Measurements from ENCODE around the gene HTR7. TPM values are rescaled to one million over a fixed set of nuclear protein-coding genes. Genes with fewer than 3 reads are reported as not detected.

The HTR7 gene
- total and polyA plus RNA-seq, 9 of the 15 experiments (the other 6 are each of a cell fraction or from before 2014, with no cell fraction given), result 0.07 to 0.33 (median 0.18) TPM

DNA sequence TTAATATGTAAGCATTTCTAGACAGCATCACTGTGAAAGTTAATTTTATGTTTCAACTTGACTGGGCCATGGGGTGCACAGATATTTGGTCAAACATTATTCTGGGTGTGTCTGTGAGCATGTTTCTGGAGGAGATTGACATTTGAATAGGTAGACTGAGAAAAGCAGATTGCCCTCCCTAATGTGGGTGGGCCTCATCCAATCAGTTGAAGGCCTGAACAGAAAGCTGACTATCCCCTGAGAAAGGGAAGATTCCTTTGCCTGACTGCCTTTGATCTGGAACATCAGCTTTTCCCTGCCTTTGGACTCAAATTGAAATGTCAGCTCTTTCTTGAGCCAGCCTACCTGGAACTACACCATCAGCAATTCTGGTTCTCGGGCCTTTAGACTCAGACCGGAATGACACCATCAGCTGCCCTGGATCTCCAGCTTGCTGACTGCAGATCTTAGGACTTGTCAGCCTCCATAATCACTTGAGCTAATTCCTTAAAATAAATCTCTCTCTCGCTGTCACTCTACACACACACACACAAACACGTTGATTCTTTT is 8.3 kb upstream of the HTR7 start:
- no peaks in the 10 kb centered on the region for H3K9me1 ChIP-seq (ENCODE audit: control insufficient read depth, insufficient read depth, low read length)
- no peak overlapping the region for H3K4me3 ChIP-seq
- no TSS peak for BruUV-seq (replicated peaks)
- H2AFZ ChIP-seq (ENCODE audit: low read depth, low read length), result no peak overlapping the region
- no peak for DNase-seq (ENCODE audit: extremely low read depth in 1 of 4, low spot score in 3 of 4)
- H3K27ac ChIP-seq (ENCODE audit: extremely low read depth, low read depth, low read length), result no peak overlapping the region
- 0% methylated on average over 4 of the region's 4 CpGs for WGBS (ENCODE audit: insufficient coverage, low coverage, missing lambda C conversion rate)
- ATAC-seq, result no peak
- no peak overlapping the region for H3K9ac ChIP-seq (ENCODE audit: insufficient read depth in 1 of 2, low read depth in 2 of 2, low read length in 2 of 2)
- no peaks in the 10 kb centered on the region for H3K79me2 ChIP-seq (ENCODE audit: control insufficient read depth, insufficient read depth, low read length)
- H3K27me3 ChIP-seq (ENCODE audit: control insufficient read depth in 2 of 2, insufficient read depth in 2 of 2, low read length in 2 of 2), result no peaks in the 10 kb centered on the region
- TF ChIP-seq ZNF134 (CRISPR knock-in tag; conservative IDR thresholded peaks at IDR 0.05) (peak; percentile 91), HDAC3 (IDR thresholded peaks at IDR 0.05; ENCODE audit: borderline replicate concordance, partially characterized antibody) (no peak), MAFG (tag; conservative IDR thresholded peaks at IDR 0.05) (0 out of 2 replicates have a peak, but pooled peaks have one; percentile 10)
- TF ChIP-seq, protein P1, sequence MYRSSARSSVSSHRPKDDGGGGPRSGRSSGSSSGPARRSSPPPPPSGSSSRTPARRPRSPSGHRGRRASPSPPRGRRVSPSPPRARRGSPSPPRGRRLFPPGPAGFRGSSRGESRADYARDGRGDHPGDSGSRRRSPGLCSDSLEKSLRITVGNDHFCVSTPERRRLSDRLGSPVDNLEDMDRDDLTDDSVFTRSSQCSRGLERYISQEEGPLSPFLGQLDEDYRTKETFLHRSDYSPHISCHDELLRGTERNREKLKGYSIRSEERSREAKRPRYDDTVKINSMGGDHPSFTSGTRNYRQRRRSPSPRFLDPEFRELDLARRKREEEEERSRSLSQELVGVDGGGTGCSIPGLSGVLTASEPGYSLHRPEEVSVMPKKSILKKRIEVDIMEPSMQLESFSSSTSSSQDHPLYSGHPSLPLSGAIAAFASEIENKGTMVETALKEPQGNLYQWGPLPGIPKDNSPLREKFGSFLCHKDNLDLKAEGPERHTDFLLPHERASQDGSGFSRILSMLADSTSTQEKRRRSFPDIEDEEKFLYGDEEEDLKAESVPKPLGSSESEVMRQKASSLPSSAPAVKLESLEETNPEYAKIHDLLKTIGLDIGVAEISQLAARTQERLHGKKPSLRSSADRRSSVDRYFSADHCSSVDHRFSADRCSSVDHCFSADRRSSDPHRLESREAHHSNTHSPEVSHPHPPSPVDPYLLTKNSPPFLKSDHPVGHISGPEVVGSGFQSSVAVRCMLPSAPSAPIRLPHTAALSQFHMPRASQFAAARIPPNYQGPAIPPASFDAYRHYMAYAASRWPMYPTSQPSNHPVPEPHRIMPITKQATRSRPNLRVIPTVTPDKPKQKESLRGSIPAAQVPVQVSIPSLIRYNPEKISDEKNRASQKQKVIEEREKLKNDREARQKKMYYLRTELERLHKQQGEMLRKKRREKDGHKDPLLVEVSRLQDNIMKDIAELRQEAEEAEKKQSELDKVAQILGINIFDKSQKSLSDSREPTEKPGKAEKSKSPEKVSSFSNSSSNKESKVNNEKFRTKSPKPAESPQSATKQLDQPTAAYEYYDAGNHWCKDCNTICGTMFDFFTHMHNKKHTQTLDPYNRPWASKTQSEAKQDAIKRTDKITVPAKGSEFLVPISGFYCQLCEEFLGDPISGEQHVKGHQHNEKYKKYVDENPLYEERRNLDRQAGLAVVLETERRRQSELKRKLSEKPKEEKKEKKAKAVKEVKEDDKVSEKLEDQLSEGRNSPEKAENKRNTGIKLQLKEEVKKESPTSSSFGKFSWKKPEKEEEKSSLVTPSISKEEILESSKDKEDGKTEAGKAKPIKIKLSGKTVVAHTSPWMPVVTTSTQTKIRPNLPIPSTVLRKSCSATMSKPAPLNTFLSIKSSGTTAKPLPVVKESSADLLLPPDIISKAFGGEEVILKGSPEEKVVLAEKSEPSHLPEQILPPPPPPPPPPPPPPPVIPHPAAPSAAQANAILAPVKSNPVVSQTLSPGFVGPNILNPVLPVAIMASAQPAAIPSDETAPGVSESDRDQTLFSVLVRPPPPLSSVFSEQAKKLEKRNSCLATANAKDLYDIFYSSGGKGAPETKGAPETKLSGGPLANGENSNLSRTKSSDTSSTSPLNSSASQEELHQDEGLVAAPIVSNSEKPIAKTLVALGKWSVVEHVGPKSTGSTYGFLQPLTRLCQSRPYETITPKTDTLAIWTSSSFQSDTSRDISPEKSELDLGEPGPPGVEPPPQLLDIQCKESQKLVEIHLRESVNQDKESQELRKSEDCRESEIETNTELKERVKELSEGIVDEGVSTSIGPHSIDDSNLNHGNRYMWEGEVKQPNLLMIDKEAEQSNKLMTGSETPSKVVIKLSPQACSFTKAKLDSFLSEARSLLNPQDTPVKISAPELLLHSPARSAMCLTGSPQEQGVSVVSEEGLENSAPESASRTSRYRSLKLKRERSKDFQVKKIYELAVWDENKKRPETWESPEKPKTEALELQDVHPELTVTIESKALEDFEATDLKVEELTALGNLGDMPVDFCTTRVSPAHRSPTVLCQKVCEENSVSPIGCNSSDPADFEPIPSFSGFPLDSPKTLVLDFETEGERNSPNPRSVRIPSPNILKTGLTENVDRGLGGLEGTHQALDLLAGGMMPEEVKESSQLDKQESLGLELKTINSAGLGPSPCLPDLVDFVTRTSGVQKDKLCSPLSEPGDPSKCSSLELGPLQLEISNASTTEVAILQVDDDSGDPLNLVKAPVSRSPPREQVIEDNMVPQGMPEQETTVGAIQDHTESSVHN (IDR thresholded peaks at IDR 0.05; ENCODE audit: borderline replicate concordance in 1 of 2, low read depth in 1 of 2), result no peak
- TF ChIP-seq, protein P2, sequence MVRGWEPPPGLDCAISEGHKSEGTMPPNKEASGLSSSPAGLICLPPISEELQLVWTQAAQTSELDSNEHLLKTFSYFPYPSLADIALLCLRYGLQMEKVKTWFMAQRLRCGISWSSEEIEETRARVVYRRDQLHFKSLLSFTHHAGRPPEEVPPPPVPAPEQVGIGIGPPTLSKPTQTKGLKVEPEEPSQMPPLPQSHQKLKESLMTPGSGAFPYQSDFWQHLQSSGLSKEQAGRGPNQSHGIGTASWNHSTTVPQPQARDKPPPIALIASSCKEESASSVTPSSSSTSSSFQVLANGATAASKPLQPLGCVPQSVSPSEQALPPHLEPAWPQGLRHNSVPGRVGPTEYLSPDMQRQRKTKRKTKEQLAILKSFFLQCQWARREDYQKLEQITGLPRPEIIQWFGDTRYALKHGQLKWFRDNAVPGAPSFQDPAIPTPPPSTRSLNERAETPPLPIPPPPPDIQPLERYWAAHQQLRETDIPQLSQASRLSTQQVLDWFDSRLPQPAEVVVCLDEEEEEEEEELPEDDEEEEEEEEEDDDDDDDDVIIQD (CRISPR knock-in tag; IDR thresholded peaks at IDR 0.05), result no peak
- no peaks in the 10 kb centered on the region for H3K9me3 ChIP-seq (replicated peaks; ENCODE audit: control insufficient read depth, insufficient read depth, low read depth, low read length)
- no peaks in the 10 kb centered on the region for H3K4me1 ChIP-seq (replicated peaks in 1 of 2; ENCODE audit: control insufficient read depth in 2 of 2, insufficient read depth in 2 of 2, low read length in 2 of 2)
- no peaks in the 10 kb centered on the region for H3K36me3 ChIP-seq (ENCODE audit: control insufficient read depth, insufficient read depth, low read length)
- ChIA-PET POLR2A (no interaction called here), CTCF (ENCODE audit: low intra/inter-chr PET ratio) (interaction anchor here (1.0 kb wide), 1 partner anchor 1070 kb away, joined by 3 read pairs; no protein-coding TSS in a partner anchor)
- no peaks in the 10 kb centered on the region for H4K20me1 ChIP-seq (replicated peaks; ENCODE audit: control insufficient read depth, insufficient read depth, low read length)
- no peak overlapping the region for H3K4me2 ChIP-seq (ENCODE audit: insufficient read depth, low read length)
- in situ Hi-C loops (cut with MboI), result loop anchor here (5.0 to 25.0 kb wide), 2 partner anchors 1074 to 1429 kb away; no protein-coding TSS in a partner anchor
- FAIRE-seq, result no peak
- intact Hi-C loops (cut with micrococcal nuclease), result no loop called here

Measured in K562 (cell line).